HepG2 (cell line): ENCODE results near the gene REPS2. TPM values are rescaled to one million over a fixed set of nuclear protein-coding genes. Genes with fewer than 3 reads are reported as not detected.

ENCODE experiments used
- ATAC-seq: fragments of 200-7000 bp; cut with Tn5 transposase; 3 replicates; pipeline ENCODE4 v1.9.1; 2020; ENCODE audit warnings: mild to moderate bottlenecking, moderate library complexity
- BruUV-seq: library from RNA; stranded (reverse); fragments of 400-500 nt; replicated peaks from 2 replicates; lab custom pipeline; 2021; lab: Mats Ljungman, UMichigan
- CTCF ChIA-PET: fragments of 300-600 bp; formaldehyde crosslinking; extraction: SDS; loops from one replicate; lab custom pipeline; 2021; ENCODE audit warnings: low total read pairs, inconsistent platforms, low intra/inter-chr PET ratio; lab: Yijun Ruan, JAX
- POLR2A ChIA-PET: fragments of 350-600 bp; sonication (Branson Sonifier 250); formaldehyde crosslinking; loops from one replicate; lab custom pipeline; 2020; ENCODE audit warnings: antibody characterized with exemption, inconsistent platforms; lab: Yijun Ruan, JAX
- DNase-seq: peaks from one replicate; pipeline ENCODE4 v3.0.0-alpha.2; 2015; ENCODE audit warnings: low spot score
- FAIRE-seq: peaks from 3 replicates; lab custom pipeline; 2011; peaks lifted over from hg19 to GRCh38; lab: Jason Lieb, UNC
- H2AFZ ChIP-seq: one replicate; pipeline ENCODE4 v1.6.1; 2011; ENCODE audit warnings: low read length, inconsistent platforms
- H3K27ac ChIP-seq: fragments of 300-600 bp; 3 replicates; pipeline ENCODE4 v1.8.0; 2011; ENCODE audit warnings: mixed run types, mild to moderate bottlenecking, mixed read lengths, low read length, inconsistent platforms; ENCODE audit not compliant: insufficient read depth; ENCODE audit errors: extremely low read length
- H3K27me3 ChIP-seq, 2 experiments: fragments of 200-600 bp in 1 of 2; 2 replicates in 1 of 2; 3 replicates in 1 of 2; pipeline versions ENCODE4 v1.6.0 to v1.8.0; 2011; ENCODE audit warnings: low read length in 2 of 2, mild to moderate bottlenecking in 2 of 2, moderate library complexity in 2 of 2, inconsistent platforms in 1 of 2; ENCODE audit not compliant: insufficient read depth in 2 of 2, control insufficient read depth in 1 of 2
- H3K36me3 ChIP-seq, 2 experiments: fragments of 200-600 bp in 1 of 2; replicated peaks in 1 of 2; 2 replicates in 1 of 2; 3 replicates in 1 of 2; pipeline versions ENCODE4 v1.5.1 to v1.8.0; 2011; ENCODE audit warnings: low read length in 2 of 2, inconsistent platforms in 1 of 2; ENCODE audit not compliant: insufficient read depth in 2 of 2, control insufficient read depth in 1 of 2
- H3K4me1 ChIP-seq: 2 replicates; pipeline ENCODE4 v1.5.1; 2012; ENCODE audit warnings: low read length, inconsistent platforms; ENCODE audit not compliant: insufficient read depth
- H3K4me2 ChIP-seq: 2 replicates; pipeline ENCODE4 v1.6.0; 2011; ENCODE audit warnings: low read depth, low read length, inconsistent platforms
- H3K4me3 ChIP-seq, 3 experiments: fragments of 200-600 bp in 1 of 3; sonication (generic), shearing (Covaris generic) in 1 of 3; replicated peaks in 1 of 3; 2 replicates each; pipeline ENCODE4 v1.5.1; 2011 to 2016; ENCODE audit warnings: low read length in 3 of 3, inconsistent platforms in 2 of 3, low read depth in 2 of 3, mild to moderate bottlenecking in 2 of 3, control low read depth in 1 of 3, mixed read lengths in 1 of 3; ENCODE audit not compliant: insufficient read depth in 1 of 3
- H3K79me2 ChIP-seq: one replicate; pipeline ENCODE4 v1.6.1; 2011; ENCODE audit warnings: low read length, inconsistent platforms; ENCODE audit not compliant: insufficient read depth
- H3K9ac ChIP-seq: 2 replicates; pipeline ENCODE4 v1.6.0; 2011; ENCODE audit warnings: mild to moderate bottlenecking, low read depth, low read length, inconsistent platforms; ENCODE audit not compliant: insufficient read depth
- H3K9me3 ChIP-seq: 2 replicates; pipeline ENCODE4 v1.5.1; 2012; ENCODE audit warnings: mild to moderate bottlenecking, low read length
- H4K20me1 ChIP-seq: 2 replicates; pipeline ENCODE4 v1.6.0; 2011; ENCODE audit warnings: inconsistent platforms, mild to moderate bottlenecking, low read length, moderate library complexity; ENCODE audit not compliant: insufficient read depth
- ARNT ChIP-seq: fragments of 450-650 bp; IDR thresholded peaks from 2 replicates; pipeline ENCODE4 v1.6.1; 2017
- BRCA1 ChIP-seq: sonication (generic); formaldehyde crosslinking; IDR thresholded peaks from 2 replicates; pipeline ENCODE4 v1.4.0; 2020; ENCODE audit warnings: missing genetic modification reagents
- CC2D1A ChIP-seq: sonication (generic); formaldehyde crosslinking; IDR thresholded peaks from 2 replicates; pipeline ENCODE4 v1.8.1; 2023; ENCODE audit warnings: mild to moderate bottlenecking, missing genetic modification reagents
- DDIT3 ChIP-seq: sonication (generic); formaldehyde crosslinking; IDR thresholded peaks from 2 replicates; pipeline ENCODE4 v1.4.0; 2020; ENCODE audit warnings: mild to moderate bottlenecking, missing genetic modification reagents
- KAT8 ChIP-seq: IDR thresholded peaks from 2 replicates; pipeline ENCODE4 v1.6.1; 2016; ENCODE audit warnings: missing genetic modification reagents, missing compliant biosample characterization
- NFE2 ChIP-seq: sonication (generic); formaldehyde crosslinking; IDR thresholded peaks from 2 replicates; pipeline ENCODE4 v1.4.0; 2020; ENCODE audit warnings: missing genetic modification reagents
- NR2F1 ChIP-seq, 2 experiments: fragments of 450-650 bp in 1 of 2; formaldehyde crosslinking in 1 of 2; IDR thresholded peaks; 2 replicates each; pipeline versions ENCODE4 v1.5.0 to v1.6.1; 2016 to 2020; ENCODE audit warnings: mild to moderate bottlenecking in 1 of 2, missing compliant biosample characterization in 1 of 2, missing genetic modification reagents in 1 of 2, moderate library complexity in 1 of 2
- POLR2A ChIP-seq, 2 experiments: IDR thresholded peaks; 2 replicates each; pipeline ENCODE4 v1.6.1; 2011; ENCODE audit warnings: low read depth in 2 of 2, low read length in 2 of 2, mild to moderate bottlenecking in 1 of 2, moderate library complexity in 1 of 2; ENCODE audit not compliant: insufficient read depth in 1 of 2
- PRPF4 ChIP-seq: fragments of 200-400 bp; formaldehyde crosslinking; IDR thresholded peaks from 2 replicates; pipeline ENCODE4 v1.6.1; 2016; ENCODE audit warnings: low read length, low read depth; ENCODE audit not compliant: poor library complexity, severe bottlenecking
- SP2 ChIP-seq: sonication (generic); formaldehyde crosslinking; IDR thresholded peaks from 2 replicates; pipeline ENCODE4 v1.5.1; 2020; ENCODE audit warnings: mild to moderate bottlenecking, missing genetic modification reagents
- XRCC5 ChIP-seq: fragments of 200-400 bp; formaldehyde crosslinking; optimal IDR thresholded peaks from 2 replicates; pipeline ENCODE3; 2017; ENCODE audit warnings: mild to moderate bottlenecking, low read length
- YY1 ChIP-seq: IDR thresholded peaks from 2 replicates; pipeline ENCODE4 v1.6.1; 2011; ENCODE audit warnings: low read length, low read depth, moderate library complexity, mild to moderate bottlenecking; ENCODE audit not compliant: insufficient read depth, insufficient replicate concordance
- ZFAT ChIP-seq: sonication (generic); formaldehyde crosslinking; conservative IDR thresholded peaks from 2 replicates; pipeline ENCODE4 v1.8.1; 2023; ENCODE audit warnings: missing genetic modification reagents, inconsistent platforms
- WGBS: methylation state at CpG from one replicate; pipeline ENCODE4 v1.1.6; 2017; ENCODE audit warnings: low lambda C conversion rate; 5-methylcytosine and 5-hydroxymethylcytosine counted together
- in situ Hi-C: cut with HindIII; loops from 2 replicates; pipeline ENCODE4 v1.10.0; 2017; ENCODE audit warnings: low pct_unique_long_range_greater_than_20kb; ENCODE audit not compliant: extremely low pct_ligation_motif_present
- intact Hi-C: fragments of 100-400 bp; cut with micrococcal nuclease; formaldehyde crosslinking; loops from one replicate; pipeline ENCODE4 v1.10.0; 2022; ENCODE audit not compliant: unreplicated experiment
- polyA plus RNA-seq, 8 experiments: library from polyadenylated mRNA; depleted of rRNA in 3 of 8; stranded (reverse) in 7 of 8; unstranded in 1 of 8; fragments of >200 nt; fragmentation: Illumina TruSeq in 4 of 8; extraction: Trizol in 4 of 8; gene quantifications; 2 replicates each; pipeline versions ENCODE4 v1.2.1 to v1.2.3, GENCODE V29; 2011 to 2016; ENCODE audit warnings: low read depth in 4 of 8, missing spikeins in 1 of 8, mixed read lengths in 1 of 8; ENCODE audit not compliant: insufficient read depth in 1 of 8
- total RNA-seq, 5 experiments: library from RNA; depleted of rRNA; stranded (reverse); fragments of >200 nt; fragmentation: Illumina TruSeq; extraction: Trizol; gene quantifications; 2 replicates each; pipeline ENCODE4 v1.2.3, GENCODE V29; 2016; ENCODE audit warnings: low read depth in 1 of 5
- TF ChIP-seq, protein P1 (sequence below): sonication (generic); formaldehyde crosslinking; IDR thresholded peaks from 2 replicates; pipeline ENCODE4 v1.8.0; 2022; ENCODE audit warnings: mild to moderate bottlenecking, missing genetic modification reagents, moderate library complexity
- TF ChIP-seq, protein P2 (sequence below): sonication (generic); formaldehyde crosslinking; IDR thresholded peaks from 2 replicates; pipeline ENCODE4 v1.5.0; 2020; ENCODE audit warnings: mild to moderate bottlenecking, missing genetic modification reagents
- TF ChIP-seq, protein P3 (sequence below): sonication (generic); formaldehyde crosslinking; IDR thresholded peaks from 2 replicates; pipeline ENCODE4 v1.4.0; 2020; ENCODE audit warnings: mild to moderate bottlenecking, missing genetic modification reagents

The REPS2 gene
- total and polyA plus RNA-seq, 2 of the 13 experiments (the other 11 are each of a cell fraction or from before 2014, with no cell fraction given): 0.05 to 0.58 TPM

DNA sequence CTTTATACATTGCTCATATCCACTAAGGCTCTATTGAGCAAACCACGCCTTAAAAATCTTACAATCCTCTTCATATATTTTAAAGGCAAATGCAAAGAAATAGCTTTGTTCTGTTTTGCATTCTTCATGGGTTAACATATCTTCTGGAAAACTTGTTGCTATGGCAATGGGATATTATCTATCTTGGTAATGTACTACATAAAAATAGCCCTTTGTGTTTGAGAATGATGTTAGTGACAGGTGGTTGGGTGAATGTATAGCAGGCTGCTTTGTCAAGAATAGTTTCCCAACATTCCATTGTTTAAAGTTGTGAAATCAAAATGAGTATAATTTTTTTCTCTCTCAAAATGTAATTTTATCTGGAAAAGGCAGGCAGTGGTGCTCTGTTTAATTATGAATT, 16.8 kb downstream of the REPS2 start:
- H3K4me3 ChIP-seq: no peak overlapping the region
- H2AFZ ChIP-seq: no peak overlapping the region
- no peaks in the 10 kb centered on the region for H3K79me2 ChIP-seq
- BruUV-seq: no TSS peak
- in situ Hi-C loops (no loop called here), intact Hi-C loops (no loop called here)
- no peak for FAIRE-seq
- H3K4me2 ChIP-seq: no peak overlapping the region
- no peak overlapping the region for H3K9ac ChIP-seq
- DNase-seq: no peak
- CTCF ChIA-PET: no interaction called here
- no peaks in the 10 kb centered on the region for H4K20me1 ChIP-seq
- H3K36me3 ChIP-seq: no peaks in the 10 kb centered on the region
- no peak overlapping the region for H3K27ac ChIP-seq
- POLR2A ChIA-PET: no interaction called here
- WGBS: 4% methylated on average over 1 of the region's 1 CpG
- H3K4me1 ChIP-seq: no peaks in the 10 kb centered on the region
- no peaks in the 10 kb centered on the region for H3K9me3 ChIP-seq
- no peaks in the 10 kb centered on the region for H3K27me3 ChIP-seq
- ATAC-seq: no peak
- no peak for TF ChIP-seq YY1
- no peak for TF ChIP-seq NFE2 (CRISPR knock-in tag)
- TF ChIP-seq ZFAT (CRISPR knock-in tag): no peak
- TF ChIP-seq, protein P1, sequence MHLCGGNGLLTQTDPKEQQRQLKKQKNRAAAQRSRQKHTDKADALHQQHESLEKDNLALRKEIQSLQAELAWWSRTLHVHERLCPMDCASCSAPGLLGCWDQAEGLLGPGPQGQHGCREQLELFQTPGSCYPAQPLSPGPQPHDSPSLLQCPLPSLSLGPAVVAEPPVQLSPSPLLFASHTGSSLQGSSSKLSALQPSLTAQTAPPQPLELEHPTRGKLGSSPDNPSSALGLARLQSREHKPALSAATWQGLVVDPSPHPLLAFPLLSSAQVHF (CRISPR knock-in tag): no peak
- TF ChIP-seq DDIT3 (CRISPR knock-in tag): no peak
- TF ChIP-seq, protein P2, sequence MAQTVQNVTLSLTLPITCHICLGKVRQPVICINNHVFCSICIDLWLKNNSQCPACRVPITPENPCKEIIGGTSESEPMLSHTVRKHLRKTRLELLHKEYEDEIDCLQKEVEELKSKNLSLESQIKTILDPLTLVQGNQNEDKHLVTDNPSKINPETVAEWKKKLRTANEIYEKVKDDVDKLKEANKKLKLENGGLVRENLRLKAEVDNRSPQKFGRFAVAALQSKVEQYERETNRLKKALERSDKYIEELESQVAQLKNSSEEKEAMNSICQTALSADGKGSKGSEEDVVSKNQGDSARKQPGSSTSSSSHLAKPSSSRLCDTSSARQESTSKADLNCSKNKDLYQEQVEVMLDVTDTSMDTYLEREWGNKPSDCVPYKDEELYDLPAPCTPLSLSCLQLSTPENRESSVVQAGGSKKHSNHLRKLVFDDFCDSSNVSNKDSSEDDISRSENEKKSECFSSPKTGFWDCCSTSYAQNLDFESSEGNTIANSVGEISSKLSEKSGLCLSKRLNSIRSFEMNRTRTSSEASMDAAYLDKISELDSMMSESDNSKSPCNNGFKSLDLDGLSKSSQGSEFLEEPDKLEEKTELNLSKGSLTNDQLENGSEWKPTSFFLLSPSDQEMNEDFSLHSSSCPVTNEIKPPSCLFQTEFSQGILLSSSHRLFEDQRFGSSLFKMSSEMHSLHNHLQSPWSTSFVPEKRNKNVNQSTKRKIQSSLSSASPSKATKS: no peak
- TF ChIP-seq ARNT: no peak
- TF ChIP-seq NR2F1 (CRISPR knock-in tag; IDR thresholded peaks at IDR 0.05): no peak
- no peak for TF ChIP-seq SP2
- no peak for TF ChIP-seq PRPF4
- no peak for TF ChIP-seq KAT8
- TF ChIP-seq, protein P3, sequence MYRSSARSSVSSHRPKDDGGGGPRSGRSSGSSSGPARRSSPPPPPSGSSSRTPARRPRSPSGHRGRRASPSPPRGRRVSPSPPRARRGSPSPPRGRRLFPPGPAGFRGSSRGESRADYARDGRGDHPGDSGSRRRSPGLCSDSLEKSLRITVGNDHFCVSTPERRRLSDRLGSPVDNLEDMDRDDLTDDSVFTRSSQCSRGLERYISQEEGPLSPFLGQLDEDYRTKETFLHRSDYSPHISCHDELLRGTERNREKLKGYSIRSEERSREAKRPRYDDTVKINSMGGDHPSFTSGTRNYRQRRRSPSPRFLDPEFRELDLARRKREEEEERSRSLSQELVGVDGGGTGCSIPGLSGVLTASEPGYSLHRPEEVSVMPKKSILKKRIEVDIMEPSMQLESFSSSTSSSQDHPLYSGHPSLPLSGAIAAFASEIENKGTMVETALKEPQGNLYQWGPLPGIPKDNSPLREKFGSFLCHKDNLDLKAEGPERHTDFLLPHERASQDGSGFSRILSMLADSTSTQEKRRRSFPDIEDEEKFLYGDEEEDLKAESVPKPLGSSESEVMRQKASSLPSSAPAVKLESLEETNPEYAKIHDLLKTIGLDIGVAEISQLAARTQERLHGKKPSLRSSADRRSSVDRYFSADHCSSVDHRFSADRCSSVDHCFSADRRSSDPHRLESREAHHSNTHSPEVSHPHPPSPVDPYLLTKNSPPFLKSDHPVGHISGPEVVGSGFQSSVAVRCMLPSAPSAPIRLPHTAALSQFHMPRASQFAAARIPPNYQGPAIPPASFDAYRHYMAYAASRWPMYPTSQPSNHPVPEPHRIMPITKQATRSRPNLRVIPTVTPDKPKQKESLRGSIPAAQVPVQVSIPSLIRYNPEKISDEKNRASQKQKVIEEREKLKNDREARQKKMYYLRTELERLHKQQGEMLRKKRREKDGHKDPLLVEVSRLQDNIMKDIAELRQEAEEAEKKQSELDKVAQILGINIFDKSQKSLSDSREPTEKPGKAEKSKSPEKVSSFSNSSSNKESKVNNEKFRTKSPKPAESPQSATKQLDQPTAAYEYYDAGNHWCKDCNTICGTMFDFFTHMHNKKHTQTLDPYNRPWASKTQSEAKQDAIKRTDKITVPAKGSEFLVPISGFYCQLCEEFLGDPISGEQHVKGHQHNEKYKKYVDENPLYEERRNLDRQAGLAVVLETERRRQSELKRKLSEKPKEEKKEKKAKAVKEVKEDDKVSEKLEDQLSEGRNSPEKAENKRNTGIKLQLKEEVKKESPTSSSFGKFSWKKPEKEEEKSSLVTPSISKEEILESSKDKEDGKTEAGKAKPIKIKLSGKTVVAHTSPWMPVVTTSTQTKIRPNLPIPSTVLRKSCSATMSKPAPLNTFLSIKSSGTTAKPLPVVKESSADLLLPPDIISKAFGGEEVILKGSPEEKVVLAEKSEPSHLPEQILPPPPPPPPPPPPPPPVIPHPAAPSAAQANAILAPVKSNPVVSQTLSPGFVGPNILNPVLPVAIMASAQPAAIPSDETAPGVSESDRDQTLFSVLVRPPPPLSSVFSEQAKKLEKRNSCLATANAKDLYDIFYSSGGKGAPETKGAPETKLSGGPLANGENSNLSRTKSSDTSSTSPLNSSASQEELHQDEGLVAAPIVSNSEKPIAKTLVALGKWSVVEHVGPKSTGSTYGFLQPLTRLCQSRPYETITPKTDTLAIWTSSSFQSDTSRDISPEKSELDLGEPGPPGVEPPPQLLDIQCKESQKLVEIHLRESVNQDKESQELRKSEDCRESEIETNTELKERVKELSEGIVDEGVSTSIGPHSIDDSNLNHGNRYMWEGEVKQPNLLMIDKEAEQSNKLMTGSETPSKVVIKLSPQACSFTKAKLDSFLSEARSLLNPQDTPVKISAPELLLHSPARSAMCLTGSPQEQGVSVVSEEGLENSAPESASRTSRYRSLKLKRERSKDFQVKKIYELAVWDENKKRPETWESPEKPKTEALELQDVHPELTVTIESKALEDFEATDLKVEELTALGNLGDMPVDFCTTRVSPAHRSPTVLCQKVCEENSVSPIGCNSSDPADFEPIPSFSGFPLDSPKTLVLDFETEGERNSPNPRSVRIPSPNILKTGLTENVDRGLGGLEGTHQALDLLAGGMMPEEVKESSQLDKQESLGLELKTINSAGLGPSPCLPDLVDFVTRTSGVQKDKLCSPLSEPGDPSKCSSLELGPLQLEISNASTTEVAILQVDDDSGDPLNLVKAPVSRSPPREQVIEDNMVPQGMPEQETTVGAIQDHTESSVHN (CRISPR knock-in tag): no peak
- no peak for TF ChIP-seq XRCC5
- no peak for TF ChIP-seq POLR2A (IDR thresholded peaks at IDR 0.05; ENCODE audit: insufficient read depth in 1 of 2, low read depth in 2 of 2, low read length in 2 of 2)
- no peak for TF ChIP-seq BRCA1 (CRISPR knock-in tag)
- no peak for TF ChIP-seq CC2D1A
